ENCODE data around the gene CDK14. TPM values are rescaled to one million over a fixed set of nuclear protein-coding genes. Genes with fewer than 3 reads are reported as not detected.

CDK14 gene
- total RNA-seq, 1 experiment from 2014 or later, result 57.9 TPM

DNA sequence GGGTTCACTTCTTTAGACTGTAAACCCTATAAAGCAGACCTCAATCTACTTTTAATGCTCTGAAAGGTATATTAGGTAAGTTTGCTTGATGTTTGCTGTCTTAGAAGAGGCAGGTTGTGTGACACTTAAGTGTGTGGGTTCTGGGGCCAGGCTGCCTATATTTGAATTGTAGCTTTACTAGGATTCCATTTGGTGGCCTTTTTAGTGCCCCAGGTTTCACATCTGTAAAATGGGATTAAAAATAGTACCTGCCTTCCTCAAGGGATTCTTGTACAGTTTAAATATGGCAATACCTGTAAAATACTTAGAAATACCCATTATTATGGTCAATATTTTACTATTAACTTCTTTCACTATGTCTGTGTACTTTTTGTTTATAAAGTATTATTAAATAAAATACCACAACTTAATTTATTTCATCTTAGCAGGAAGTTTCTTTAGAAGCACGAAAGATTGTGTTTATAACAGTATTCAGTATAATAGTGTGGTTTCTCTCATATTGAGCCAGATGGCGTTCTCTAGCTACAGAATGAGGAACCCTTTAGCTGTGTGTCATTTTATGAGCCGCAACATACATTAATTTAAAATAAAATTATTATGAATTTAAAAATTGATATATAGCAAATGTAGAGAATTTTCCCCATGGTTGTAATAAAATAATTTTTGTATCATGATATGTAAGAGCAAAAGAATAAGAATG, 94.2 kb downstream of the CDK14 start:
- ATAC-seq (no peak), DNase-seq (ENCODE audit: low spot score) (no peak)
- Mint-ChIP-seq H3K9me3 (no peaks in the 10 kb centered on the region), H3K36me3 (no peaks in the 10 kb centered on the region), H3K4me3 (no peak overlapping the region), H3K4me1 (peaks cover 30% of the 10 kb centered on the region), H3K27ac (no peak overlapping the region), H3K27me3 (ENCODE audit: low read depth) (no peaks in the 10 kb centered on the region)
- POLR2A ChIA-PET, result no interaction called here
- CTCF ChIA-PET, result interaction anchor here (1.0 kb wide), 1 partner anchor 344 kb away, joined by 3 read pairs; no protein-coding TSS in a partner anchor
- no peak for TF ChIP-seq ZNF263 (CRISPR knock-in tag; IDR thresholded peaks at IDR 0.05; ENCODE audit: low read depth)
- TF ChIP-seq, protein P1, sequence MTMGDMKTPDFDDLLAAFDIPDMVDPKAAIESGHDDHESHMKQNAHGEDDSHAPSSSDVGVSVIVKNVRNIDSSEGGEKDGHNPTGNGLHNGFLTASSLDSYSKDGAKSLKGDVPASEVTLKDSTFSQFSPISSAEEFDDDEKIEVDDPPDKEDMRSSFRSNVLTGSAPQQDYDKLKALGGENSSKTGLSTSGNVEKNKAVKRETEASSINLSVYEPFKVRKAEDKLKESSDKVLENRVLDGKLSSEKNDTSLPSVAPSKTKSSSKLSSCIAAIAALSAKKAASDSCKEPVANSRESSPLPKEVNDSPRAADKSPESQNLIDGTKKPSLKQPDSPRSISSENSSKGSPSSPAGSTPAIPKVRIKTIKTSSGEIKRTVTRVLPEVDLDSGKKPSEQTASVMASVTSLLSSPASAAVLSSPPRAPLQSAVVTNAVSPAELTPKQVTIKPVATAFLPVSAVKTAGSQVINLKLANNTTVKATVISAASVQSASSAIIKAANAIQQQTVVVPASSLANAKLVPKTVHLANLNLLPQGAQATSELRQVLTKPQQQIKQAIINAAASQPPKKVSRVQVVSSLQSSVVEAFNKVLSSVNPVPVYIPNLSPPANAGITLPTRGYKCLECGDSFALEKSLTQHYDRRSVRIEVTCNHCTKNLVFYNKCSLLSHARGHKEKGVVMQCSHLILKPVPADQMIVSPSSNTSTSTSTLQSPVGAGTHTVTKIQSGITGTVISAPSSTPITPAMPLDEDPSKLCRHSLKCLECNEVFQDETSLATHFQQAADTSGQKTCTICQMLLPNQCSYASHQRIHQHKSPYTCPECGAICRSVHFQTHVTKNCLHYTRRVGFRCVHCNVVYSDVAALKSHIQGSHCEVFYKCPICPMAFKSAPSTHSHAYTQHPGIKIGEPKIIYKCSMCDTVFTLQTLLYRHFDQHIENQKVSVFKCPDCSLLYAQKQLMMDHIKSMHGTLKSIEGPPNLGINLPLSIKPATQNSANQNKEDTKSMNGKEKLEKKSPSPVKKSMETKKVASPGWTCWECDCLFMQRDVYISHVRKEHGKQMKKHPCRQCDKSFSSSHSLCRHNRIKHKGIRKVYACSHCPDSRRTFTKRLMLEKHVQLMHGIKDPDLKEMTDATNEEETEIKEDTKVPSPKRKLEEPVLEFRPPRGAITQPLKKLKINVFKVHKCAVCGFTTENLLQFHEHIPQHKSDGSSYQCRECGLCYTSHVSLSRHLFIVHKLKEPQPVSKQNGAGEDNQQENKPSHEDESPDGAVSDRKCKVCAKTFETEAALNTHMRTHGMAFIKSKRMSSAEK (CRISPR knock-in tag; IDR thresholded peaks at IDR 0.05; ENCODE audit: borderline replicate concordance), result no peak
- TF ChIP-seq ZNF121 (CRISPR knock-in tag; IDR thresholded peaks at IDR 0.05), result no peak
- TF ChIP-seq, protein P2, sequence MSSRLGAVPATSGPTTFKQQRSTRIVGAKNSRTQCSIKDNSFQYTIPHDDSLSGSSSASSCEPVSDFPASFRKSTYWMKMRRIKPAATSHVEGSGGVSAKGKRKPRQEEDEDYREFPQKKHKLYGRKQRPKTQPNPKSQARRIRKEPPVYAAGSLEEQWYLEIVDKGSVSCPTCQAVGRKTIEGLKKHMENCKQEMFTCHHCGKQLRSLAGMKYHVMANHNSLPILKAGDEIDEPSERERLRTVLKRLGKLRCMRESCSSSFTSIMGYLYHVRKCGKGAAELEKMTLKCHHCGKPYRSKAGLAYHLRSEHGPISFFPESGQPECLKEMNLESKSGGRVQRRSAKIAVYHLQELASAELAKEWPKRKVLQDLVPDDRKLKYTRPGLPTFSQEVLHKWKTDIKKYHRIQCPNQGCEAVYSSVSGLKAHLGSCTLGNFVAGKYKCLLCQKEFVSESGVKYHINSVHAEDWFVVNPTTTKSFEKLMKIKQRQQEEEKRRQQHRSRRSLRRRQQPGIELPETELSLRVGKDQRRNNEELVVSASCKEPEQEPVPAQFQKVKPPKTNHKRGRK (CRISPR knock-in tag; IDR thresholded peaks at IDR 0.05; ENCODE audit: borderline replicate concordance), result no peak
- TF ChIP-seq, protein P3, sequence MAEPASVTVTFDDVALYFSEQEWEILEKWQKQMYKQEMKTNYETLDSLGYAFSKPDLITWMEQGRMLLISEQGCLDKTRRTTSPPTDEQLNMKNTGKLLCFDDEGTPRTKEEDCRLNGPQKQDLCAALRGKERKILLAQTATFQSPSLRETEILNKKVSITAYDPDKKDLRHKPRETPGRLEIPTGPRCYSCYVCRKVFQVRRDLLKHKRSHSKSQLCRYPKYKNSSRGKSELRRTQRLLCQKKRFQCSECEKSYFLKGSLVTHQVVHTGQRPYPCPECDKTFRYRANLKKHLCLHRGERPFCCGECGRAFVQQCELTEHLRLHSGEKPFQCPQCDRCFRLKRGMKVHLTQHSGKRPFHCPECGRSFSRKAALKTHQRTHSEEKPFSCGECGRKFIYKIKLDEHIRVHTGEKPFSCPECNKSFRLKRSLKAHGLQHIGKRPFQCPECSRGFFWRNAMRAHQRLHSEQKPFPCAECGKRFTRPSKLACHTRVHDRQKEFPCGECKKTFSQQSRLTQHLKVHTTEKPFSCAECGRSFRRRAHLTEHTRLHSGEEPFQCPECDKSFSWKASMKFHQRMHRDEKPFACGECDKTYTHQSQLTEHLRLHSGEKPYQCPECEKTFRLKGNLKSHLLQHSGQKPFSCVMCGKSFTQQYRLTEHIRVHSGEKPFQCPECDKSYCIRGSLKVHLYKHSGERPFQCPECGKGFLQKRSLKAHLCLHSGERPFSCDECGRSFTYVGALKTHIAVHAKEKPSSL (CRISPR knock-in tag; conservative IDR thresholded peaks at IDR 0.05), result no peak
- TF ChIP-seq, protein P4, sequence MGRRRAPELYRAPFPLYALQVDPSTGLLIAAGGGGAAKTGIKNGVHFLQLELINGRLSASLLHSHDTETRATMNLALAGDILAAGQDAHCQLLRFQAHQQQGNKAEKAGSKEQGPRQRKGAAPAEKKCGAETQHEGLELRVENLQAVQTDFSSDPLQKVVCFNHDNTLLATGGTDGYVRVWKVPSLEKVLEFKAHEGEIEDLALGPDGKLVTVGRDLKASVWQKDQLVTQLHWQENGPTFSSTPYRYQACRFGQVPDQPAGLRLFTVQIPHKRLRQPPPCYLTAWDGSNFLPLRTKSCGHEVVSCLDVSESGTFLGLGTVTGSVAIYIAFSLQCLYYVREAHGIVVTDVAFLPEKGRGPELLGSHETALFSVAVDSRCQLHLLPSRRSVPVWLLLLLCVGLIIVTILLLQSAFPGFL (CRISPR knock-in tag; IDR thresholded peaks at IDR 0.05; ENCODE audit: borderline replicate concordance), result no peak
- TF ChIP-seq GABPB1 (CRISPR knock-in tag; IDR thresholded peaks at IDR 0.05), result no peak
- TF ChIP-seq ZNF416 (CRISPR knock-in tag; IDR thresholded peaks at IDR 0.05), result no peak
- TF ChIP-seq NR1H2 (CRISPR knock-in tag; IDR thresholded peaks at IDR 0.05), result no peak
- TF ChIP-seq ZNF232 (CRISPR knock-in tag; IDR thresholded peaks at IDR 0.05), result no peak
- TF ChIP-seq PRRX2 (CRISPR knock-in tag; IDR thresholded peaks at IDR 0.05), result no peak
- no peak for TF ChIP-seq ESRRA (CRISPR knock-in tag; IDR thresholded peaks at IDR 0.05; ENCODE audit: borderline replicate concordance)

DNA sequence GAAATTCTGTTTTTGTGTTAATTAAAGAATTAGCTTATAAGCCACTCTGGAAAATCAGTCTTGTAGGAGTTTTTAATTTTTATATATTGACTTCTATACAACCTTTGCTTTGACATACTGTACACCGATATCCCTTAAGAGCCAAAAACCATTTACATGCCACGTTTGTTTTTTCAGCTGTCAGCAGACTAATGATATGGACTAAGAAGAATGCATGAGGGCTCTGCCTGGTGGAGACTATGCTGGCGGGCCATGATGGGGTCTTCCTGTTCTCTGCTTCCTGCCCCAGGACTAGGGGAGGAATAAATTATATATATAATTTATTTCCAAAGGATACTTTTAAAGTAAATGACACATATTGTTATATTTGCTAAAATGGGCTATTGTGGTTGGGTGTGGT, 96.3 kb downstream of the CDK14 start:
- Mint-ChIP-seq H3K4me3 (no peak overlapping the region), H3K27me3 (ENCODE audit: low read depth) (no peaks in the 10 kb centered on the region), H3K4me1 (peaks cover 20% of the 10 kb centered on the region), H3K9me3 (peaks cover 7% of the 10 kb centered on the region), H3K27ac (no peak overlapping the region), H3K36me3 (peaks cover 5% of the 10 kb centered on the region)
- ATAC-seq (no peak), DNase-seq (ENCODE audit: low spot score) (no peak)
- ChIA-PET CTCF (interaction anchor here (1.9 kb wide), 1 partner anchor 9 kb away, joined by 8 read pairs; no protein-coding TSS in a partner anchor), POLR2A (no interaction called here)
- TF ChIP-seq FOXJ3 (CRISPR knock-in tag; IDR thresholded peaks at IDR 0.05; ENCODE audit: borderline replicate concordance) (no peak), SOX15 (CRISPR knock-in tag; IDR thresholded peaks at IDR 0.05) (no peak), GRHL2 (CRISPR knock-in tag; IDR thresholded peaks at IDR 0.05; ENCODE audit: insufficient replicate concordance, severe bottlenecking) (no peak), ZNF121 (CRISPR knock-in tag; IDR thresholded peaks at IDR 0.05) (no peak), ZNF219 (CRISPR knock-in tag; IDR thresholded peaks at IDR 0.05; ENCODE audit: borderline replicate concordance) (no peak), MYBL2 (CRISPR knock-in tag; IDR thresholded peaks at IDR 0.05) (no peak), NFE2L1 (CRISPR knock-in tag; IDR thresholded peaks at IDR 0.05) (no peak), TEAD1 (CRISPR knock-in tag; IDR thresholded peaks at IDR 0.05) (no peak)
- TF ChIP-seq, protein P1 (CRISPR knock-in tag; IDR thresholded peaks at IDR 0.05; ENCODE audit: borderline replicate concordance), result no peak
- TF ChIP-seq, protein P5, sequence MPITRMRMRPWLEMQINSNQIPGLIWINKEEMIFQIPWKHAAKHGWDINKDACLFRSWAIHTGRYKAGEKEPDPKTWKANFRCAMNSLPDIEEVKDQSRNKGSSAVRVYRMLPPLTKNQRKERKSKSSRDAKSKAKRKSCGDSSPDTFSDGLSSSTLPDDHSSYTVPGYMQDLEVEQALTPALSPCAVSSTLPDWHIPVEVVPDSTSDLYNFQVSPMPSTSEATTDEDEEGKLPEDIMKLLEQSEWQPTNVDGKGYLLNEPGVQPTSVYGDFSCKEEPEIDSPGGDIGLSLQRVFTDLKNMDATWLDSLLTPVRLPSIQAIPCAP (CRISPR knock-in tag; IDR thresholded peaks at IDR 0.05), result no peak
